HG03558 (cell line): ENCODE results near the gene WIF1.

Experiments used
- ATAC-seq: cut with Tn5 transposase; IDR thresholded peaks from one replicate; pipeline ENCODE4 v1.9.1; 2021; ENCODE audit warnings: moderate number of reproducible peaks; ENCODE audit not compliant: unreplicated experiment; ENCODE audit errors: extremely low read depth

Gene WIF1

DNA sequence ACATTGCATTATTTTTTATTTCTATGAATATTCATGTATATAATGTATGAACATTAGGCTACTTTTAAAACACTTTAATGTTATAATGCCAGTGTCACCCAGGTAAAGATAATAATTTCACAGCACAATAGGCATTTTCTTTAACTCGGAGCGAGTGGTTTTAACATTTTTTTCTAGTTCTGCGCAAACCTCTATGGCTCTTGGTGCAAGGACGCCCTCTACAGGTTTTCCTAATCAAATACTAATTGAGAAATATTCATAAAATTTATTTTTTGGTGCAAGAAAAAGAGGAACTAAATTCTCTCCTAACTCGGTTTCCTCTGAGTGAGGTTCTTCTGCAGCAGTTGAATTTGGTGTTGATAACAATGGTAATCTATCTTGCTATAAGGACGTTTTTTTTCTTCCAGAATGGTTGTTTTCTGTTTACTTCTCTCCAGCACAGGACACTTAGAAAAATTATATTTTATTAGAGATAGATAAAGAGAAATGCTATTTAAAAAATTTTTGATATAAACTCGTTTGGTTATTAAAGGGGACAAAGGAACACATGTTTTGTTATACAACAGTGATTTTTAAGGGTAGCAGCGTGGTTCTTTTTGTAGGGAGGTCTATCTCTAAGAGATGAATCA is 2.4 kb upstream of the WIF1 start:
- ATAC-seq, result no peak

DNA sequence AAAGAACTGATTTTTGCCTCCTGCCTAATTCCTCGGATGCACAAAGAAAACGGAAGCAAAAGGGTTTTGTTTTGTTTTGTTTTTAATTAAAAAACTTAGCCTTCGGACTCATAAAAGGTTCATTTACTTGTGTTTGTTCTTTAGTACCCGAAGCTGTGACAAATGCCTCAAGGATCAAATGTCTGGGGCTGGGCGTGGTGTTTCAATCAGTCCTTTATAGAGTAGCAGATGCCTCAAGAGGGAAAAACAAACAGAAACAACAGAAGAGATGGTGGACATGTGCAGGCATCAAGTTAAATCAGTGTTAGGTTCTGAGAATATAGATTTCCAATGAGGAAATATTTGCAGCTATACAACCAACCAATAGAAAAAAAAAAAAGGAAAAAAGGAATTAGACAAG is 1.6 kb upstream of the WIF1 start:
- ATAC-seq, result no peak

DNA sequence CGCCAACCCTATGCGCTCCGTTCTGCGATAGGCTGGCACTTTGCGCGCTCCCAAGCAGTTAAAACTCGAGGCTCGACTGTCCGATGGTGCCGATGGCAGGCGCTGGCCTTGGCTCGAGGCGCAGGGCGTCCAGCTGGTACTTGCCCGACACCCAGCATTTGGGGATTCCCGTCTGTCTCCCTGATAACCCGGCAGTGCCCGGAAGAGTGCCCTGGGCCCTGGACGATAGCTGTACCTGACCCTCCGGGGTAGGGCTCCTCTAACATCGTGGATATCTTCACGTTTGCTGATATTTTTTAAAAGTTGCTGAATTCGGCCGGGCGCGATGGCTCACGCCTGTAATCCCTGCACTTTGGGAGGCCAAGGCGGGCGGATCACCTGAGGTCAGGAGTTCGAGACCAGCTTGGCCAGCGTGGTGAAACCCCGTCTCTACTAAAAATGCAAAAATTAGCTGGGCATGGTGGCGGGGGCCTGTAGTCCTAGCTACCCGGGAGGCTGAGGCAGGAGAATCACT is 908 bp upstream of the WIF1 start:
- no peak for ATAC-seq

DNA sequence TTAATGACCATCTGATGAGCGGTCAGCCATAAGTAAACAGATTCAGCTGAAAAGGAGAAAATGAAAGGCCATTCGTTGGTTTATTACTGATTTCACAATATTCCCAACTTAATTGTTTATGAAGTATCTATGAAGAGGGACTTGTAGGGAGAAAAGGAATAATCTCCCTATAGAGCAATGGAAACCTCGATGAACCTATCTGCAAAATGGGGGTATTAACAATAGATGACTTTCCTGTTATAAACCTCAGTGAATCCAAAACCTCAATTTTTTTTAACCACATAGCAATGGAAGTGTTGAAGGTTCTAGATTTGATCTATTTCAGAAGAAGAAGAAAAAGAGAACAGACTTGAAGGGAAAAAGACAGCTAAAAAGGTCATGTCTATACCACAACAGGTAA is 2.0 kb downstream of the WIF1 start:
- ATAC-seq, result no peak

DNA sequence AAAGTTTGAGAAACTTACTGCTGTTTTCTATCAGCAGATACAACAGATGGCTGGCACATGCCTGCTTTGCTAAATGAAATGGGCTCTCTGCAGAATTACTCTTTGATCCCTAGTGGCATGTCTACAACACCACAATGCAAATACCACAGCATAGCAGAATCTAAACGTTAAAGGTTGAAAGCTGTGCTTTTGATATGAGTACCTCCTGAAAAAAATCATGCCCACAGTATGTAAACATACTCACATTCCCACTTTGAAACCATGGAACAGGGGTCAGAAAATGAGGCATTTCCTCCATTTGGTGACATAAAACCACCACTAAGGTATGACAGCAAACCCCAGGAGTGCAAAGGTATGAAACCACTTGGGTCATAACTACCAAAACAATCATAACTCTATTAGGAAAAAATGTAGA is 7.5 kb downstream of the WIF1 start:
- no peak for ATAC-seq

DNA sequence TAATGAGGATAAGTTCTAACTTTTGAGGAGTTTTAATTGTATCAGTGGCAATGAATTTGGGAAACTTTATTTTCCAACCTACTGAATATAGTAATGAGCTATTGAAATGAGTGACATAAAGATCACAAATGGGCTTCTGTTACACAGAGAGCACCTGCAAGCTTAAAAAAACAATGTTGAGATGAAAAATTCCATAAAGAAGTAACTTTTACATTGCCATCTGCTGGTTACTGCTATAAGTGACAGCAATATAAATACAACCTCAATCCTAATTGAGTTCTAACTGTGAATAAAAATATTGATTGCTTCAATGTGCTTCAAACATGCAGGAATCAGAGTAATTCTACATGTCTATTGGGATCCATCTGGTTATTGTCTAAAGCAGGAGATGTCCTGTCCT is 14.2 kb downstream of the WIF1 start:
- ATAC-seq, result no peak

DNA sequence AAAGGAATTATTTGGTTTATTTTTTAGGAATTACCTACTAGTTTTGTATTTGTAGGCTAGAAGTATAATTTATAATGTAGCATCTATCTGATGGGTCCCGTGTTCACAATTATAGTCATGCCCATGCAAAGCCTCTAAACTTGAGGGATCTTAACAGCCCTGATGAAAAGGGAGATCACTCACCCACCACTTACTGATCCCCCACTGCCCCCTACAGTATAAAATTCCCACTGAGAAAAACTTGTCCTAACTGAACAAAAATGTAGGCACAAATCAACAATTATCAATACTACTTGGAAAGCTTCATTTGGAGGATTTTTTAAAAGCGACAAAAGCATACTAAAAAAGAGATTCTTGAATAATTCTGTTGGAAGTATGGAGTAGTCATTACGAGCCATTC is 21.0 kb downstream of the WIF1 start:
- no peak for ATAC-seq

DNA sequence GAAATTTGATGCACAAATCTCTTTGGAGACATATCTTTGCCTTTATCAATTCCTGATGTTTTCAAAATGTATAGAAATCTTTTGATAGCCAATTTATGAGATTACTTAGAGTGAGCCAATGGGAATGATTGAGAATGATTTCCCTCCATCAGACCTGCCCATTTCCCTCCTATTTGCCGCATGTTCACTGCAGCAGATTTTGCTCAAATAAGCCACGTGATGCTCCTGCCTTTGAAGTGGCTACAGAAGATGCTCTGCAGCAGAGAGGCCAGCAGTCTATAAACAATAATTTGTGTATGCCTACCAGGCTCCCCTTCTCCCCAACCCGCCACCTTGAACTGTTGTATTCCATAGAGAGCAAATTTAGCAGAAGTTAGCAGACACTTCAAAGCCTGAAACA is 21.9 kb downstream of the WIF1 start:
- ATAC-seq, result no peak

DNA sequence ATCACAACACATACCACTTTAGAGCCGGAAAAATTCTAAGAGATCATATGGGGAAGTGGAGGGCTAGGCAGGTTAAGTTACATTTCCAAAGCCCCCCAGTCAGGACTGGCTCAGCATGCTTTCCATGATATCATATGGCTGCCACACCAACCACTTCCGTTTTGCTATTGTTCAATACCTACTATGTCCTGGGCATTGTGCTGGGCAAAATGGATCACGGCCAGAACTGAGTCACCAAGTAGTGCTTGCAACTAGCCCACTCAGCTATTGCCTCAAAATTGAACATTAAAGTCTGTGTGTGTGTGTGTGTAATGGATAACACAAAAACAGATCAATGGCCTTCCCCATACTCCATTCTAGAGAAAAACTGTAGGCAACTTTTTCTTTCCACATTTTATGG is 22.7 kb downstream of the WIF1 start:
- ATAC-seq, result no peak

DNA sequence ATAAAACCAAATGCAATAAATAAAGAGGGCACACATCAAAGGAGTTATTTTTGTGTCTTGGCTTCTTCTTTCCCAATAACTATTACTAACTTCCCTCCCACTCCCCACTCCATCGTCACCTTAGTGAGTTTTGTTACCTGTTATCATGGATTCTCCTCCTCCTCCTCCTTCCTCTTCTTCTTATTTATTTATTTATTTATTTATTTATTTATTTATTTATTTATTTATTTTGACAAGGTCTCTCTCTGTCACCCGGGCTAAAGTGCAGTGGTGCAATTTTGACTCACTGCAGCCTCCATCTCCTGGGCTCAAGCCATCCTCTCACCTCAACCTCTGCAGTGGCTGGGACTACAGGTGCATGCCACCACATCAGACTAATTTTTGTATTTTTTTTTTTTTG is 26.4 kb downstream of the WIF1 start:
- ATAC-seq, result no peak

DNA sequence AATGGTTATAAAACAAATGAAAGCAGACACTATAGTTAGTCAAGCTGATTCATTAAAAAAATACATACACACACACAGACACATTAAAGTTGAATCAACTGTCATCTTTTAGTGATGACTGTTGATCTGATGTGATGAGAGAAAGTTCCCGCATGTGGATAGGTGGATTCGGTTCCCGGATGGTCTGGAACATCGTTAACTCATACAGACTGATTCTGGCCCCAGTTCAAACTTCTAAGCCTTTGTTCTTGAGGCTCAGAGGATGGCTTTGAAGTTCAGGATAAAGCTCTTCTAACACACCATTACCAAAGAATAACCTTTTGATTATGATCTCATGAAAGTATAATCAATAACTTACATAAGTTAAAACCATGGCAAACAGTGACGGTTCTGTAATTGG is 27.5 kb downstream of the WIF1 start:
- ATAC-seq, result no peak

DNA sequence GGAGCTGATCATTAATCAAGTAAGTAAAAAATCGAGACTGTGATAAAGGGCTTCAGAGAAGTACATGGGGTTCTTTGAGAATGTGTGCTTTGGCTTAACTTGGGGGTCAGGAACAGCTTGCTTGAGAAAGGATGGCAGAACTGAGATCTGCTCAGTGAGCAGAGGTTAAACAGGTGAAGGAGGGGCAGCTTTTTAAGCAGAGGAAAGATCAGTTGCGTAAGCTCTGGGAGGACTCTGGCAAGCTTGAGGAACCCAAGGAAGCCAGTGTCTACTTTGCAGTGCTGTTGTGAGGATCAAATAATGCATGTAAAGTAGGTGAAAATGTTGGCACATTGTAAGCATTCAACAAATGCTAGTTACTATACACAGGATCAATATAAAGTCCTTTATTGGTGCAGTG is 30.6 kb downstream of the WIF1 start:
- ATAC-seq, result no peak

DNA sequence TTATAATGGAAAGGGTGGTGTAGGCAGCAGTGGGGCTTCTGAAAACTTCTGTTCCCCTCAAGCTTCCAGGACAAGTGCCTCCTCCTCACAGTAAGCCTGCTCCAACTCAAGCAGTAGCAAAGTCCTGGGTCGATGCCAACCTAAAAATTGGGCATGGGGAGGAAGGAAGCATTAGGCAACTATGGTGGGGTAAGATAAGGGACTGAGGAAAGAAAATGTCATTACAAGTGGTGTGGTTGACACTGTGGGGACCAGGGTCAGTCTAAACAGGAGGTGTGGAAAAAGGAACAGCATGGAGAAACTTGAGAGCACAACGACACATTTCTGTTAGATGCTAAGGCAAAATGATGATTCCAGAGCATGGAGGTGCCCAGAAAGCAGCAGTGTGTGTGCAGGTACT is 34.9 kb downstream of the WIF1 start:
- no peak for ATAC-seq

DNA sequence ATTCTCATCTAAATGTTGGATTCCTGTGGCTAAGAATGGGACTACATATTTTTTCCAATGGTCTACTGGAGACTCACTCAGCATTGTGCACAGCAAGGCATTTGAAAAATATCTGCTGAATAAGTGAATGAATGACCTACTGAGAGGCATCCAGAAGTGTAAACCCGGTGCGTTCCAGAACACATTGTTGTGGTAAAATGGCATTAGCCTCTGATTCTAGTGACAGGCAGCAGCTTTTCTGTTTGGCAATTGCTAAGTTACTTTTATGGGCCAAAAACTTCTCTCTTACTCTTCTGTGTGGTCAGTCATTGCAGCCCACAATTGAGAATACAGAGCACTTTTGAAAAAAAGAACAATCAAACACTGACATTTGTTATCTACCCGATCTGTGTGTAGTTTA is 36.5 kb downstream of the WIF1 start:
- no peak for ATAC-seq

DNA sequence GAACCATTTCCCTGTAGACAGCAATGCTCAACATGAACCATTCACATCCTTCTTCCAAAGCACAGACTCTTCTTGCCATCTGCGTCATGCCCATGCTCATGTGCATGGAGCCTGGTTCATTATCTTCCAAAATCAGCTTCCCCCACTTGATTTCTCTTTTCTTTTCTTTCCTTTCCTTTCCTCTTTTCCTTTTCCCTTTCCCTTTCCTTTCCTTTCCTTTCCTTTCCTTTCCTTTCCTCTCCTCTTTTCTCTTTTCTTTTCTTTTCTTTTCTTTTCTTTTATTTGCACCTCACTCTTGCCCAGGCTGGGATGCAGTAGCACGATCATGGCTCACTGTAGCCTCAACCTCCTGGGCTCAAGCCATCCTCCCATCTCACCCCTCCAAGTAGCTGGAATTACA is 37.5 kb downstream of the WIF1 start:
- no peak for ATAC-seq

DNA sequence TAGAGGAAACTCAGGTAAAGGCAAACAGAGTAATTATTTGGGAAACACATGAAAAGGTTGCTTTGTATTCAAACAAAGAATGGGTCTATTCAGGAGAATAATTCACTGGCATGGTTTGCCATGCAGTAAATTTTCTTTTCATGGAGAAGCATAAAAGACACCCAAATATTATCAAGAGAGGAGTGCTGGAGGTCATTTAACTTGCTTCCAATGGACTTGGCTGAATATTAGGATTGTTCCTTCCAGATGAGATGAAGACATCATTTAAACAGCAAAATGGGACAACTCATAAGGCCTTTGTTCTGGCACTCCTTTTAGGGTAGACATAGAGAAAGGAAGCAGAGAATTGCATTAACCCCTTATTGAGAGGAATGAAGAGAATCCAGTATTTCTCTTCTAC is 38.7 kb downstream of the WIF1 start:
- ATAC-seq, result no peak

DNA sequence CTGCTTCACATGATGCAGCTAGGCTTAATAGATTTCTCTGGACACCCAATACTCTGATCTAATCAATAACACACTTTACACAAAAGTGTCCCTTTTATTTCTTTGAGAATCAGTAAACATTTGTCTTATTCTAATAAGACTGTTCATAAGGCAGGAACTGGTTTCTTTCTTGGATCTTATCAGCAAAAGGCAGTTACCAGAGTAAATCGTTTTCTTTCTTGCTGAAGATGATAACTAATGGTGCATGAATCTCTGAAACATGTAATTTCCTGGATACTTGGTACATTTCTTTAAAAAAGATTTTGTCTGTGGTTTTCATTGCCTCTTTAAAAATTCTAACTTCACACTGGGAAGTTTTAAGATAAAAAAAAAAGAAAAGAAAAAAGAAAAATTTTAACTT is 39.6 kb downstream of the WIF1 start:
- ATAC-seq, result no peak

DNA sequence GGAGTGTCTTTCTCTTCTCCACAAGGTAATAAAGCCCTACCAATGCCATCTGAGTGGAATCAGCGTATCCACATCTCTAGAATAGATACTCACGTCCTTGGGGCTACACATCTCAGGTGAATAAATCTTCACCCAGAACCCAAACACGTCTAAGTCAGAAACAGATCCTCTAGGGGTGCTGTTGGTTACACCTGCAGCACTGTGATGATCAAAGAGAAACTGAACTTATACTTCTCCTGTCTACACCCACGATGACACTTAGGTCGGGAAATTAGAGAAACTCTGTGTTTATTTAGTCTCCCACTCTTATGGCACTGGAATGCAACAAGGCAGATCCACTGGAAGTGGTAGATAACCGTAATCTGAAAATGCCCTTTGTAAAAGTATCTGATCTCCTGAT is 46.2 kb downstream of the WIF1 start:
- no peak for ATAC-seq

DNA sequence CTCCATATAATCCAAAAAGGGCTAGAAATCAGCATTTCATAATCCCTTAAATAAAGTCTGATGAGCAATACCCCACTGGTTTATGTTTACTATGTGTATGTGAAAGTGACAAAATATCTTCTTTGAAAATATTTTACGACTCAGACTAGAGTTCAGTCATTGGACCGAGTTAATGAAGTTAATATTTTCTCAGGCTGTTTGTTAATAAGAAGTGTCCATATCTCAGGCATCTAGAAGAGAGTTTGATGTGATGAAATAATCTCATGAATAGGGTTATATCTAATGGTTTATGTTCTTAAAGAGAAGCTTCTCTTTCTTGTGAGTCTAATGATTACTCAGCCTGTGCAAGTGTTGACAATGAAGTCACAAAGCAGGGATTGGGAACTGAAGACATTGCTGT is 51.8 kb downstream of the WIF1 start:
- no peak for ATAC-seq

DNA sequence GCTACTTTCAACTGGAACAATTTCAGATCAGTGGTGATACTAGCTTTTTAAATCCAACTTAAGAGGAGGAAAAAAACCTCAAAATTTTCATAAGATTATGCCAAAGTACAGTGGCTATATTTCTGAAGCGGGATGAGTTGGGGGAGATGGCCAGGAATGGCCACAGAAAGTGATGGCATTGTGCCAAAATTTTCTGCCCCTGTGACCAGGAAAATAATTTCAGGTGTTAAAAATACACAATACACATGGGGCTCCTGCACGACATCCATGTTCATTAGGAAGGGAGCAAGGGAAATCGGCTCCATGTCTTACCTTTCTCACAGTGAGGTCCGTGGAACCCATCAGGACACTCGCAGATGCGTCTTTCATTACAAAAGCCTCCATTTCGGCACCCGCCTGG is 53.7 kb downstream of the WIF1 start:
- ATAC-seq, result no peak

DNA sequence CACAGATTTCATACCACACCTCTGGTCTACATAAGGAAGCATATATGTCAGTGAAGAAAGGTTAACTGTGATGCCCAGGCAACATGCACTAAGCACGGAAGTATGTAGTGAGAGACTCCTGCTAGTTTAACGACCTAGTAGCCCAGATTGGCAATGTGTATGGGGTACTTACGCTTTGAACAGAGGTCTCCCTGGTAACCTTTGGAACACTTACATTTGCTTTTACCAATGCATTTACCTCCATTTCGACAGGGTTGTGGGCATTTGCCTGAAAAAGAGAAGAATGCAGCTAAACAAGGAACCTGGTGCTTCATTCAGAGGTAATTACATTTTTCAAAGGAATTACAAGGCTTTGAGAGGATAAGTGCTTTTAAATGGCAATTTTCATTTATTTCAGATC is 65.2 kb downstream of the WIF1 start:
- ATAC-seq, result no peak

DNA sequence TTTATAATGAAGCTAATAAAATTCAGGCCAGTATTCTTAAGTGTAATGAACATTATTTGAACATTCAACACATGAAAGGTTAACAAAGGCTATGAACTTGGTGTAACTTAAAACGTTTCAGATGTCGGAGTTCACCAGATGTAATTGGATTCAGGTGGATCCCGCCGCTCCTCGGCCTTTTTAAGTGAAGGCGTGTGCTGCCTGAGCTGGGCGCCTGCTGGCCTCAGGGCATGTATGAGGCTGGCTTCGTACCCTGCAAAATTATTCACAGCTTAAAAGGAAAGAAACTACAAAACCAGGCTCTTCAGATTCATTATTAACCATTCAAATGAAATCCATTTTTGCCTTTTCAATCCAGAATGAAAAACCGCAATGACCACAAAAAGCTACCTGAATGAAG is 69.9 kb downstream of the WIF1 start:
- no peak for ATAC-seq

DNA sequence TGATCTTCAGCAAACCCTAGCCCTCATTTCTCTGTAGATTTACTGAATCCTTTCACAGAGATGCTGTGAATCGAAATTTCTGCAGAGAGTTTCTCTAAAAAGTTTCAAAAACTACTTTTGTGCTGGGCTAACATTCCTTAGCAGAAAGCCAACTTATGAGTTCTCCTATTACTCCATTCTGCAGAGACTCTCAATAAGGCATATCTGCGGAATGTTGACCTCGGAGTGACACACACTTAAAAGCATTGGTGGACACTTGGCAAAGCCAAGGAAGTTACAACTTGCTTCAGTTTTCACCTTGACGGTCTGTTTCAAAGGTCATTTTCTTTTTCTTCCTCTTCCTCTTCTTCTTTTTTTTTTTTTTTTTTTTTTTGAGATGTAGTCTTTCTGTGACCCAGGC is 75.8 kb downstream of the WIF1 start:
- no peak for ATAC-seq
